B cell (primary cell): ENCODE data around the gene PEPD.

Experiments
- EZH2 ChIP-seq: IDR thresholded peaks from 2 replicates; pipeline ENCODE4 v1.6.1; 2012; ENCODE audit warnings: borderline replicate concordance, low read depth, mild to moderate bottlenecking, moderate library complexity, low read length; ENCODE audit not compliant: insufficient read depth, poor library complexity, severe bottlenecking
- TF ChIP-seq, protein P1 (sequence below): fragments of 200-600 bp; IDR thresholded peaks from one replicate; pipeline ENCODE4 v1.8.0; 2022; ENCODE audit warnings: antibody characterized with exemption, mild to moderate bottlenecking

DNA sequence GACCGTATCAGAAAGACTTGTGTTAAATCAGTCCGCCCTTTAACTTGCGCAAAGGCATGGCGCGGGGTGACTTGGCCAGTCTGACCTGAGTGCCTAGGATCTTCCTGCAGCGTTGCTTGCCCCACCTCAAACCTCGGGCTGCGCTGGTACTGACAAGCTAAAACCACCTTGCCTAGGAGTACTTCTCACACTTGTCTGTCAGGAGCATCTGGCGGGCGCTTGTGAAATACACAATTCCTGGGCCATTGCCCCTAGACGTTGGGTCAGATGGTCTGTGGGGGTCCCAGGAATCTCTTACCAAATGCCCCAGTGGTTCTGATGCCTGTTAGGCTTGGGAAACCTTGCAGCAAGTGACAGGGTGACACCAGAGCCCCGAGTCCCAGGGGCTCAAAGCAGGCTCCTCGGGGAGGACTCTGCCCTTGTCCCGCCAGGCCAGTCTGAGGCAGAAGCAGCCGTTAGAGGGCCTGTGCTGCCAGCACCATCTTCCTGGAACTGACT lies 135.2 kb downstream of the PEPD start:
- TF ChIP-seq EZH2, result no peak
- TF ChIP-seq, protein P1, sequence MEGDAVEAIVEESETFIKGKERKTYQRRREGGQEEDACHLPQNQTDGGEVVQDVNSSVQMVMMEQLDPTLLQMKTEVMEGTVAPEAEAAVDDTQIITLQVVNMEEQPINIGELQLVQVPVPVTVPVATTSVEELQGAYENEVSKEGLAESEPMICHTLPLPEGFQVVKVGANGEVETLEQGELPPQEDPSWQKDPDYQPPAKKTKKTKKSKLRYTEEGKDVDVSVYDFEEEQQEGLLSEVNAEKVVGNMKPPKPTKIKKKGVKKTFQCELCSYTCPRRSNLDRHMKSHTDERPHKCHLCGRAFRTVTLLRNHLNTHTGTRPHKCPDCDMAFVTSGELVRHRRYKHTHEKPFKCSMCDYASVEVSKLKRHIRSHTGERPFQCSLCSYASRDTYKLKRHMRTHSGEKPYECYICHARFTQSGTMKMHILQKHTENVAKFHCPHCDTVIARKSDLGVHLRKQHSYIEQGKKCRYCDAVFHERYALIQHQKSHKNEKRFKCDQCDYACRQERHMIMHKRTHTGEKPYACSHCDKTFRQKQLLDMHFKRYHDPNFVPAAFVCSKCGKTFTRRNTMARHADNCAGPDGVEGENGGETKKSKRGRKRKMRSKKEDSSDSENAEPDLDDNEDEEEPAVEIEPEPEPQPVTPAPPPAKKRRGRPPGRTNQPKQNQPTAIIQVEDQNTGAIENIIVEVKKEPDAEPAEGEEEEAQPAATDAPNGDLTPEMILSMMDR, result no peak
